Large intestine (tissue), 3 donors: ENCODE data around the gene TUBA3D. TPM values are rescaled to one million over a fixed set of nuclear protein-coding genes. Genes with fewer than 3 reads are reported as not detected.
"Not testable (repeated sequence)": the region's sequence is repeated elsewhere in the genome, so short reads cannot be mapped to it uniquely, and the experiment has no call there.

Experiments used
- DNase-seq, 2 donors: peaks; one replicate each; pipeline versions ENCODE4 v3.0.0 to v3.0.0-alpha.2; 2013
- H3K27ac ChIP-seq: one replicate; pipeline ENCODE4 v1.5.1; 2013; ENCODE audit warnings: low read length
- H3K27me3 ChIP-seq: 2 replicates; pipeline ENCODE4 v1.6.1; 2013; ENCODE audit warnings: low read length; ENCODE audit not compliant: control insufficient read depth, insufficient read depth
- H3K36me3 ChIP-seq: 2 replicates; pipeline ENCODE4 v1.6.1; 2013; ENCODE audit warnings: low read length; ENCODE audit not compliant: control insufficient read depth, insufficient read depth
- H3K4me1 ChIP-seq: one replicate; pipeline ENCODE4 v1.6.1; 2013; ENCODE audit warnings: low read length; ENCODE audit not compliant: control insufficient read depth, insufficient read depth
- H3K4me3 ChIP-seq: one replicate; pipeline ENCODE4 v1.5.1; 2013; ENCODE audit warnings: low read length
- H3K9me3 ChIP-seq: one replicate; pipeline ENCODE4 v1.6.1; 2013; ENCODE audit warnings: mild to moderate bottlenecking, low read depth, low read length, moderate library complexity; ENCODE audit not compliant: control insufficient read depth
- WGBS: methylation state at CpG from one replicate; pipeline ENCODE4 v1.1.5; 2013; ENCODE audit warnings: low lambda C conversion rate; ENCODE audit not compliant: insufficient coverage; 5-methylcytosine and 5-hydroxymethylcytosine counted together
- polyA plus RNA-seq: library from polyadenylated mRNA; unstranded; fragments of 120-200 nt; gene quantifications from one replicate; pipeline ENCODE4 v1.2.1, GENCODE V29; 2013

TUBA3D gene
- polyA plus RNA-seq, 1 donor = 0.99 TPM

- H3K4me3 ChIP-seq, H3K27ac ChIP-seq, H3K9me3 ChIP-seq, H3K36me3 ChIP-seq, DNase-seq, H3K27me3 ChIP-seq, H3K4me1 ChIP-seq: not testable (repeated sequence)
- no CpG with 5 or more reads among the region's 24 CpGs for WGBS
Measured at GRCh38 chr2:131483981-131484820, 8.3 kb downstream of the TUBA3D start.

GRCh38 chr2:131484906-131485460 is 9.1 kb downstream of the TUBA3D start:
- H3K4me3 ChIP-seq, H3K27ac ChIP-seq, H3K9me3 ChIP-seq, H3K36me3 ChIP-seq, H3K27me3 ChIP-seq, H3K4me1 ChIP-seq, DNase-seq: not testable (repeated sequence)
- no CpG with 5 or more reads among the region's 11 CpGs for WGBS

GRCh38 chr2:131486201-131486902 is 10.4 kb downstream of the TUBA3D start:
- not testable (repeated sequence) for H3K27me3 ChIP-seq, H3K9me3 ChIP-seq, H3K4me3 ChIP-seq, H3K27ac ChIP-seq, H3K4me1 ChIP-seq, H3K36me3 ChIP-seq
- DNase-seq = peak in 1 of 2 donors; percentile 25
- no CpG with 5 or more reads among the region's 14 CpGs for WGBS

GRCh38 chr2:131488306-131489205 is 12.6 kb downstream of the TUBA3D start:
- WGBS = 100% methylated on average over 2 of the region's 14 CpGs
- peaks cover 7% of the 10 kb centered on the region for H3K4me1 ChIP-seq
- no peak overlapping the region for H3K27ac ChIP-seq
- no peaks in the 10 kb centered on the region for H3K27me3 ChIP-seq
- no peak overlapping the region for H3K4me3 ChIP-seq
- H3K36me3 ChIP-seq = peaks cover 10% of the 10 kb centered on the region
- DNase-seq = no peak
- no peaks in the 10 kb centered on the region for H3K9me3 ChIP-seq

- no CpG with 5 or more reads among the region's 20 CpGs for WGBS
- peaks cover 12% of the 10 kb centered on the region for H3K4me1 ChIP-seq
- not testable (repeated sequence) for H3K27me3 ChIP-seq, H3K9me3 ChIP-seq, H3K36me3 ChIP-seq
- H3K27ac ChIP-seq = peak overlapping the region; percentile 3
- DNase-seq = peak in 1 of 2 donors; percentile 24
- H3K4me3 ChIP-seq = peak overlapping the region; percentile 46
Measured at GRCh38 chr2:131490616-131491468, 14.9 kb downstream of the TUBA3D start.

- peak in 1 of 2 donors; percentile 33 for DNase-seq
- H3K27me3 ChIP-seq, H3K36me3 ChIP-seq, H3K9me3 ChIP-seq: not testable (repeated sequence)
- peaks cover 12% of the 10 kb centered on the region for H3K4me1 ChIP-seq
- WGBS = no CpG with 5 or more reads among the region's 22 CpGs
- peak overlapping the region; percentile 3 for H3K27ac ChIP-seq
- peak overlapping the region; percentile 46 for H3K4me3 ChIP-seq
Measured at GRCh38 chr2:131491469-131491836, 15.5 kb downstream of the TUBA3D start.

GRCh38 chr2:131492015-131492417 is 16.1 kb downstream of the TUBA3D start, which contains the start of gene MZT2A:
MZT2A (minus strand) TSS chr2:131492397; CDS start chr2:131492376, 21 bp downstream.
- H3K27me3 ChIP-seq, DNase-seq, H3K9me3 ChIP-seq: not testable (repeated sequence)
- H3K36me3 ChIP-seq = peaks cover 10% of the 10 kb centered on the region
- peaks cover 12% of the 10 kb centered on the region for H3K4me1 ChIP-seq
- peak within 1 kb of the TSS; percentile 95 for H3K4me3 ChIP-seq
- H3K27ac ChIP-seq = peak within 1 kb of the TSS; percentile 85
- no CpG with 5 or more reads among the region's 53 CpGs for WGBS

- peak overlapping the region; percentile 85 for H3K27ac ChIP-seq
- no peaks in the 10 kb centered on the region for H3K9me3 ChIP-seq
- H3K4me3 ChIP-seq = peak overlapping the region; percentile 95
- no CpG with 5 or more reads among the region's 79 CpGs for WGBS
- peaks cover 13% of the 10 kb centered on the region for H3K36me3 ChIP-seq
- peak; percentile 95 to 98 for DNase-seq
- H3K4me1 ChIP-seq = peaks cover 12% of the 10 kb centered on the region
- no peaks in the 10 kb centered on the region for H3K27me3 ChIP-seq
Measured at GRCh38 chr2:131492418-131493198, 16.7 kb downstream of the TUBA3D start.
